GM18951 (cell line): Measurements from ENCODE around the gene HAUS1.

Experiments used
- POLR2A ChIP-seq: IDR thresholded peaks from 4 replicates; pipeline ENCODE4 v1.6.1; 2011; ENCODE audit warnings: mild to moderate bottlenecking; ENCODE audit not compliant: insufficient read length, insufficient read depth; ENCODE audit errors: extremely low read depth
- in situ Hi-C: fragments of 300-500 bp; cut with MboI; formaldehyde crosslinking; loops from one replicate; pipeline ENCODE4 v1.12.0; 2022; ENCODE audit warnings: low sequenced_read_pairs, mixed read lengths, inconsistent platforms; ENCODE audit not compliant: unreplicated experiment

Gene HAUS1

DNA sequence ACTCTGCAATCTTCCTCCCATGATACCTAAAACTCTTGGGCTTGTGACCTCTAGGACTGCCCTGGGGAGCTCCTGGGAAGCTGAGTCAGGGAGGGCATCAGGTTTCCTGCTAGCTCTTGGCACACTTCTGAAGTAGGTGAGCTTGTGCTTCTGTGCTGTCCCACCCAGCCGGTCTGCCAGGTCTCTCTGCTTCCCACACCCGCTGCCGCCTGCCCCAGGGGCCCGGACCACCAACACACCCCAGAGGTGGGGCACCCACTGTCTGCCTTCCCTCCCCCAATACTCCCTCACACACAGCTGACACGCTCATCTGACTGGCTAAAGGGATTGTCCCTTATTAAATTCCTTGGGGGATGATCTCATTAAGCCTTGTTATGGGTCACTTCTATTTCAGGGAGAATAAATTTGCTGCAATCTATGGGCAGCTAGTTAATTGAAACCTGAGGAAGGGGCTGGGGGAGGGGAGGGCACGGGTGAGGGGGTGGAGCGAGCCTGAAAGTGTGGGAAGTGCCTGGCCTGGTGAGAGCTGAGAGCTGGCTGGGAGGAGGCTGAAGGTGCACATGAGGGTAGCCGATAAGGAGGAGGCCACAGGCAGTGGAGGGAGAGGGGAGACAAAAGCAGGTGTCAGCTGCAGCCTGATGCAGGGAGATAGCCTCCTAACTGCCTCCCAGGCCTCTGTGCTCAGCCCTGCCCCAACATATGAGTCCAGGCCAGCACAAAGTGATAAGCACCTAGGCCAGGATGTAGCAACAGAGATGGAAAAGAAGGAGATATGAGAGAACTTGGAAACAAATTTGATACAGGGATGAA is 48.8 kb downstream of the HAUS1 start:
- in situ Hi-C loops, result loop anchor here (25.0 kb wide), 1 partner anchor 334 kb away; no protein-coding TSS in a partner anchor
- TF ChIP-seq POLR2A, result no peak

- no peak for TF ChIP-seq POLR2A
- in situ Hi-C loops, result loop anchor here (25.0 kb wide), 1 partner anchor 332 kb away; no protein-coding TSS in a partner anchor
Measured at GRCh38 chr18:46155641-46156051, 51.5 kb downstream of the HAUS1 start.

- in situ Hi-C loops, result loop anchor here (25.0 kb wide), 1 partner anchor 331 kb away; no protein-coding TSS in a partner anchor
- no peak for TF ChIP-seq POLR2A
Measured at GRCh38 chr18:46156124-46156745, 52.0 kb downstream of the HAUS1 start.

DNA sequence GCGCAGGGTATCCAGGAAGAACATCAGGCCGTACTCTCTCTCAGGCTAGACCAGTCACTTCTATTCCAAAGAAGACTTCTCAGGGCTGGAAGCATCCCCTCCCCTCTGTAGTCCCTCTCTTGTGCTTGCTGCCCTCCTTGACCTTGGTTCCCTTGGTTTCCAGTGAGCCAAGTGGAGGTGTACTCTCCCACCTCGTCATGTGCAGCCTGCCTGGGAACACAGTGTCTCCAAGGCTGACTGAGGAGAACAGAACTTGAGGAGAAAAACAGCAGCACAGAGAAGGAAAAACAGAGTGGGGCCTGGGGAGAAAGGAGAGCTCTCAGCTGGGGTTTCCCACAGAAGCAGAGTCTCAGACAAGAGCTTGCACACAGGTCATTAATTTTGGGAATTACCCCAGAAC is 52.7 kb downstream of the HAUS1 start:
- in situ Hi-C loops, result loop anchor here (25.0 kb wide), 1 partner anchor 330 kb away; no protein-coding TSS in a partner anchor

DNA sequence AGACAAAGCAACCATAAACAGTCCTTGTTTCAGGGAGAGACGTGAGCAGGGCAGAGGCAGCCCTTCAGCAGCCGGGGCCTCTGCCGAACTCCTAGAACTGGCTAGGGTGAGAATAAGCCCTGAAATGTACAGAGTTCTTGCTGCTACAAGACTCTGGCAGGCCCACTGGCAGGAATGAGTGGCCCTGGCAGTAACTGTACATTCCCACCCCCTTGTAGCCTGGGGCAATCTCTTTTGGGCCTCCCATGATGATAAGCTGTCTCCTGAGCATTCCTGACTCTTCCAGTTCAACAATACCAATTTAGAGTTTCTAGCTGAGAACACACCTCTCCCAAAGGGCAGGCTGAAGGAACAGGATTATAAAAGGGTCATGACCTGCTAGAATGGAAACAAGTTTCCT is 54.3 kb downstream of the HAUS1 start:
- in situ Hi-C loops, result loop anchor here (25.0 kb wide), 1 partner anchor 329 kb away; no protein-coding TSS in a partner anchor
- no peak for TF ChIP-seq POLR2A

More for the DNA sequence above, 52.7 kb downstream of the HAUS1 start:
- TF ChIP-seq POLR2A, result no peak

DNA sequence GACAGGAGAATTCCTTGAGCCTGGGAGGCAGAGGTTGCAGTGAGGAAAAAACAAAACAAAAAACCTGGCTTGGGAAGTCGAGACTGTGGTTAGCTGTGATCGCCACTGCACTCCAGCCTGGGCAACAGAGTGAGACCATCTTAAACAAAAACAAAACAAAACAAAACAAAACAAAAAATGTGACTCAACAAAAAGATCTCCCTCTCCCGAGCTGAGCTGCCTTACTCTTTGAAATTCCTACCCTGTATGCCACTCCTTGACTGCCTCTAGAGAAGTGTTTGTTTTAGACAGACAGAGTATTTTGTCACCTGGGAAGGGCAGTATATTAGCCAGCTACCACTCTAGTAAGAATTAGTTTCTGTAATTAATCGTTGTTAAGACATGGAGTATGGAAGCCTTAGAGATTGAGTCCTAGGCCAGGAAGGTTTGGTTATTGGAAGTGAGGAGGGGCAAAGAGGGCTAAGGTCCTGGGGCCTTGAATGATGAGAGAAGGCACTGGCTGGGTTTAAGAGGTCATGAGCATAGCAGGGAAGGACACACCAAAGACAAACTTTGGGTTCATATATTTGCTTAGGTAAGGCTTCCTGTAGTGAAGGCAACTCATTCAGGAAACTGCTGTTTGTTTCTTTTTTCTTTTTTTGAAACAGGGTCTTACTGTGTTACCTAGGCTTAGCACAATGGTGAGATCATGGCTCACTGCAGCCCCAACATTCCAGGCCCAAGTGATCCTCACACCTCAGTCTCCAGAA is 56.0 kb downstream of the HAUS1 start:
- TF ChIP-seq POLR2A, result no peak
- in situ Hi-C loops, result loop anchor here (25.0 kb wide), 1 partner anchor 327 kb away; no protein-coding TSS in a partner anchor

DNA sequence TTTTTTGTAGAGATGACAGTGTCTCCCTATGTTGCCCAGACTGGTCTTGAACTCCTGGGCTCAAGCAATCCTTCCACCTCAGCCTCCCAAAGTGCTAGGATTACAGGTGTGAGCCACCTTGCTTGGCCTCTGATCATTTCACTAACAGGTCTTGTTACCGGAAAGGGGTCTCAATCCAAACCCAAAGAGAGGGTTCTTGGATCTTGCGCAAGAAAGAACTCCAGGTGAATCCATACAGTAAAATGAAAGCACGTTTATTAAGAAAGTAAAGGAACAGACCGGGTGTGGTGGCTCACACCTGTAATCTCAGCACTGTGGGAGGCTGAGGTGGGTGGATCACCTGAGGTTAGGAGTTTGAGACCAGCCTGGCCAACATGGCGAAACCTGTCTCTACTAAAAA is 56.7 kb downstream of the HAUS1 start:
- in situ Hi-C loops, result loop anchor here (25.0 kb wide), 1 partner anchor 326 kb away; no protein-coding TSS in a partner anchor

GRCh38 chr18:46161703-46162396 is 57.7 kb downstream of the HAUS1 start:
- in situ Hi-C loops, result loop anchor here (25.0 kb wide), 1 partner anchor 325 kb away; no protein-coding TSS in a partner anchor
- no peak for TF ChIP-seq POLR2A

DNA sequence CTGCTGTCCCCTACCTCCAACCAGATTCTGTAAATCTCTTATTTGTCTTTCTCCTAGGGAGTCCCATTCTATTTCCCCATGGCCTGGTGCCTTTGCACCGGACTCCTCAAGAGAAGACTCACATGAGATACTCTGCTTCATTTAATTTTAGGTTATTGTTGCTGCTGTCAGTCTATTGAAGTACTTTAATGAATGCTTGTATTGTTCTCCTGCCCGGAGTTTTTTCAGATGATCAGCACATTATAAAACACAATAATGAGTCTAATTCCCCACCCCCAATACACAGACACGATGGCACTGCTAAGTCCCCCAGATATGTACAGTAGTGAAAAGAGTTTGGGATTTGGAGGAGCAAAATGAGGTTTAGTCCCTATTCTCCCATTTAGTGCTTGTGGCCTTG is 58.9 kb downstream of the HAUS1 start:
- in situ Hi-C loops, result loop anchor here (25.0 kb wide), 1 partner anchor 324 kb away; no protein-coding TSS in a partner anchor
- no peak for TF ChIP-seq POLR2A

DNA sequence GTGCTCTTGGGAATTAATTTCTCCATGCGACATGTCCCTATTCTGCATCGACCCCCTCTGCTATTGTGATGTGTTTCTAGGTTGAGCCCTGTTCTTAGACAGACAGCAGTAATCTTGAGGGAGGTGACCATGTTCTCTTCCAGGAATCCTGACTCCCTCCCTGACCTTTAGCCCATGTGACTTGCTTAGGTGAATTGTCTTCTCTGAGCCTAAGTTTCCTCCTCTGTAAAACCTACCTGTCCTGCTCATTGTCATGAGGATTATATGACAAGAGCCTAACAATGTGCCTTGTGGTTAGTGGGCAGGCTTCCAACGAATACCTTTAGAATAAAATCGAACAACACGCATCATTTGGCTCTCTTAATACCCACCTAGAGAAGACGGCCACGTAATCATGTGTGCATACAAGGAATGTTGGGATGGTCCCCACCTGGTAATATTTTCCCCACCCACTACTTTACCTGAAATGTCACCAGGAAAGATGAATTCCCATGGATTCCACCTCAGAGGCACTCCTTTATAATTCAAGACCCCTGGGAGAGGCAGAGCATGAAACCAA is 59.8 kb downstream of the HAUS1 start:
- no peak for TF ChIP-seq POLR2A
- in situ Hi-C loops, result loop anchor here (25.0 kb wide), 1 partner anchor 323 kb away; no protein-coding TSS in a partner anchor

DNA sequence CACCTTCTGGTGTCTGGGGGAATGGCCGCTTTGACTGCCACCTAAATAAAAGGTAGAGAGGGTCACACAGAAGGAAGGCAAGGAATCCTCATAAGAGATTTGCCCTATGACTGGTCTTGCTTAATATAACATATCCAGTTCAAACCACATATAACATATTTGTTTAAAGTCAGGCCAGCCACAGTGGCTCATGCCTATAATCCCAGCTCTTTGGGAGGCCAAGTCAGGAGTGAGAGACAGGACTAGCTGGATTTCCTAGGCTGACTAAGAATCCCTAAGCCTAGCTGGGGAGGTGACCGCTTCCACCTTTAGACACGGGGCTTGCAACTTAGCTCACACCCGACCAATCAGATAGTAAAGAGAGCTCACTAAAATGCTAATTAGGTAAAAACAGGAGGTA is 60.3 kb downstream of the HAUS1 start:
- in situ Hi-C loops, result loop anchor here (25.0 kb wide), 1 partner anchor 323 kb away; no protein-coding TSS in a partner anchor

- in situ Hi-C loops, result loop anchor here (25.0 kb wide), 1 partner anchor 322 kb away; no protein-coding TSS in a partner anchor
Measured at GRCh38 chr18:46164920-46165319, 60.7 kb downstream of the HAUS1 start.

More at GRCh38 chr18:46164920-46165319, 60.7 kb downstream of the HAUS1 start:
- no peak for TF ChIP-seq POLR2A
